Measurements from ENCODE around the gene PVR. TPM values are rescaled to one million over a fixed set of nuclear protein-coding genes. Genes with fewer than 3 reads are reported as not detected.

PVR gene, protein sequence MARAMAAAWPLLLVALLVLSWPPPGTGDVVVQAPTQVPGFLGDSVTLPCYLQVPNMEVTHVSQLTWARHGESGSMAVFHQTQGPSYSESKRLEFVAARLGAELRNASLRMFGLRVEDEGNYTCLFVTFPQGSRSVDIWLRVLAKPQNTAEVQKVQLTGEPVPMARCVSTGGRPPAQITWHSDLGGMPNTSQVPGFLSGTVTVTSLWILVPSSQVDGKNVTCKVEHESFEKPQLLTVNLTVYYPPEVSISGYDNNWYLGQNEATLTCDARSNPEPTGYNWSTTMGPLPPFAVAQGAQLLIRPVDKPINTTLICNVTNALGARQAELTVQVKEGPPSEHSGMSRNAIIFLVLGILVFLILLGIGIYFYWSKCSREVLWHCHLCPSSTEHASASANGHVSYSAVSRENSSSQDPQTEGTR
- 103 to 119 TPM (median 115 TPM) in 5 replicates for total RNA-seq (2022; extraction: Qiagen RNA extraction; ENCODE audit: low read depth)

DNA sequence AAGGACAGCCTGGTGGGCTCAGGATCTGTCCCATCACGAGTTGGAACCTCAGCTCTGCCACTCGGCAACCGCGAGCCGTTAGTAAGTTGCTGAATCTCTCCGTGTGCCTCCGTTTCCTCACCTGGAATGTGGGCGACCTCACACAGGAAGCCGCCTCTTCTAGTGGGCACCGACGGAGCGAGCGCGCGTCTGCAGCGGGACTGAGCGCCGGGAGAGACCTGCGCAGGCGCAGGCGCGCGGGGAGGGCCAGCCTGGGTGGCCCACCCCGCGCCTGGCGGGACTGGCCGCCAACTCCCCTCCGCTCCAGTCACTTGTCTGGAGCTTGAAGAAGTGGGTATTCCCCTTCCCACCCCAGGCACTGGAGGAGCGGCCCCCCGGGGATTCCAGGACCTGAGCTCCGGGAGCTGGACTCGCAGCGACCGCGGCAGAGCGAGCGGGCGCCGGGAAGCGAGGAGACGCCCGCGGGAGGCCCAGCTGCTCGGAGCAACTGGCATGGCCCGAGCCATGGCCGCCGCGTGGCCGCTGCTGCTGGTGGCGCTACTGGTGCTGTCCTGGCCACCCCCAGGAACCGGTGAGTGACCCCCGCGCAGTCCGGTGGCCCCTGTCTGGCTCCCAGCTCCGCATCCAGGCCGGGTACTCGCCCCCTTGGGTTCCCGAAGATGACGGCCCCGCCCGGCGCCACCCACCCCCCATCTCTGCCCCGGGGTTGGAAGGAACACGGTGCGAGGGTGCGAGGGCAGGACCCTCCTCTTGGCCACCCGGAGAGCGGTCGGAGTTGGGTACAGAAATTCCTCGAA lies at the start of gene PVR:
Gene PVR, plus strand, starts transcription at position 306 of the 797 bp plus-strand sequence. Its CDS starts 187 bp downstream, at position 493.

DNA sequence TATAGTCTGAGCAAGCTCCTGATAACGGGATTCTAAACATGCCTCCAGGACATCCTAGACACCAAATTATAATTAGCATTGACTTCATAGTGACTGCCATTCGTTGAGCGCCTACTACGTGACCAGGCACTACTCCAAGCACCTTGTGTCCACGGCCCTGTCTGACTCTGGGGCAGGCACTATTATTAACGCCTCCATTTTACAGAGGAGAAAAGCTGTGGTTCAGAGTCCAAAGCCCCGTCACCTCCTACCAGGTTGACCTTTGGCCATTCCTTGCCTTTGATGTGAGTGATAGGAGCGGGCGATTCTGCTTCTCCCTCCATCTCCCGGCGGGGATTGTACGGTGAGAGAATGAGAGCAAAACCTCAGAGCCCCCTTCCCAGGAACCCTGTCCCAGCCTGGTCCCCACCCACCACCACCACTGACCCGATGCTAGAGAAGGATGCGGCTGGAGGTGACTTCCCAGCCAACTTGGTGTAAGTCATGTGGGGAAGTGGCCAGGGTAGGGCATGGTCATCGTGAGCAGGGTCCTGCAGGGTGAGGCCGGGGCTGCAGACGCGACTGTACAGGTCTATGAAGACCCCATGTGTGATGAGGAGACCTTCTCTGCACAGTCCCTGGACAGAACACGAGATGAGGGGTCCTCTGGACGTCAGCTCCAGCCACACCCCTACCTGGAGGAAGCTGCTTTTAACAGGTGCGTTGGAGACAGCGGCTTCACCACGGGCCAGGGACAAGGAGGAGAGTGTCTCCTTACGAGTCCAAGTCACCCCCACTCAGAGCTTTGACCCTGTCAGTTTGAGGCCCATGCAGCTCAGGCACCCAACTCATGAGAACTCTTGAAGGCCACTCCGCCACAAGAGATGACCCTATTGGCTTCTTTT lies 30.2 kb upstream of the PVR start, which contains the start of gene IGSF23:
Gene IGSF23, plus strand, starts transcription at position 269 of the 884 bp plus-strand sequence. Its CDS starts 83 bp downstream, at position 352.

DNA sequence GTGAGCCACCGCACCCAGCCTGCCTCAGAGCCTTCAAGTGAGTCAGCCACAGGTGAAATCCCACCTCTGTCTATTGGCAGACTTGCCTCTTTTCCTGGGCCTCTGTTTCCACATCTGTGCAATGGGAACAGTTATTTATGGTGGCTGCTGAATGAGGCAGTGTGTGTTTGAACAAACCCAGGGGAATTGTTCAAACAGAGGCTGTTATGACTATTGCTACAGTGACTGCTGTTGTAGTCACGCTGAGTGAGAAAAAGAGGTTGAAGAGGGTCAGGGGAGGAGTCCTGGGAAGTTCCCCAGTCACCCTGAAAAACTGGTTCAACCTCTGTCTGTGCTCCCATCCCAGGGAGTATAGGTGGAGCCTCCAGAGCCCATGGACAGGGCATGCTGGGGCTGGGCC lies 27.7 kb downstream of the PVR start, which contains the start of gene CEACAM19:
Gene CEACAM19, plus strand, starts transcription at position 83 of the 400 bp plus-strand sequence. CDS start 450 bp downstream, outside the sequence.

DNA sequence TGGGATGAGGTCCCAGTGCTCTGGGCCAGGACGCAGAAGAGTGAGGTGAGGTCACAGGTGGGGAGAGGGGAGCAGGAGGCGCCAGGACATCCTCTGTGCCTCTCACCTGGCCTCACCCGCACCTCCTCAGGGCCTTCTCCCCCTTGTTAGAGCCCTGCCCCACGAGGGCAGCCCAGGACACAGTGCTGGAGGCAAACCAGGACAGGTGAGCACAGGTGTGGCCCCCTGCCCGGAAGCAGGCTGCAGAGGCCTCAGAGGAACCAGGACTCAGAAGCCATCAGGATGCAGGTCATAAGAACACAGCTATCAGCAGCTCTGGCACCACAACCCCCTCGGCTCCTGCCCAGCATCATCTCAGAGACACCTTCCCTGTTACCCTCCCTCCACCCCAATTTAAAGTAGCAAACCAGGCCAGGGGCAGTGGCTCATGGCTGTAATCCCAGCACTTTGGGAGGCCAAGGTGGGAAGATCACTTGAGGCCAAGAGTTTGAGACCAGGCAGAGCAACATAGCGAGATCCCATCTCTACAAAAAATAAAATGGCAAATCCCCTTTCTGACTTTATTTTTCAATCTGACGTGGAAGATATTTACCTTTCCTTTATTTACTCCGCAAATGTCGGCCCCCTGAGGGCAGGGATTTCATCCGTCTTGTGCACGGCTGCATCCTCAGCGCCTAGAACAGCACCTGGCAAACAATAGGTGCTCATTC lies 54.9 kb downstream of the PVR start, which contains the start of gene CEACAM16:
Gene CEACAM16, plus strand, starts transcription at position 660 of the 710 bp plus-strand sequence. CDS start 2,306 bp downstream, outside the sequence.

Other genes with a start within 250 kb of the PVR start
- gene ZNF285, start 242.3 kb upstream of the PVR start, total RNA-seq (2022; extraction: Qiagen RNA extraction; ENCODE audit: low read depth): 1.7 to 2.9 TPM (median 2.4 TPM) in 5 replicates
- gene ZNF229, start 195.4 kb upstream of the PVR start, total RNA-seq (2022; extraction: Qiagen RNA extraction; ENCODE audit: low read depth): 2.0 to 4.3 TPM (median 2.6 TPM) in 5 replicates
- gene ZNF180, start 143.4 kb upstream of the PVR start, total RNA-seq (2022; extraction: Qiagen RNA extraction; ENCODE audit: low read depth): 7.7 to 10.4 TPM (median 8.6 TPM) in 5 replicates
- 0.08 TPM in 1 of 5 replicates, not detected in the others for gene CEACAM20, start 114.2 kb upstream of the PVR start, total RNA-seq (2022; extraction: Qiagen RNA extraction; ENCODE audit: low read depth)
- gene IGSF23, start 30.3 kb upstream of the PVR start, total RNA-seq (2022; extraction: Qiagen RNA extraction; ENCODE audit: low read depth): 0.31 to 0.59 TPM (median 0.38 TPM) in 5 replicates
- 8.2 to 12.9 TPM (median 9.6 TPM) in 5 replicates for gene CEACAM19, start 27.6 kb downstream of the PVR start, total RNA-seq (2022; extraction: Qiagen RNA extraction; ENCODE audit: low read depth)
- 0.08 to 0.23 TPM (median 0.11 TPM) in 3 of 5 replicates, not detected in the others for gene CEACAM16, start 55.2 kb downstream of the PVR start, total RNA-seq (2022; extraction: Qiagen RNA extraction; ENCODE audit: low read depth)
- 61.9 to 130 TPM (median 107 TPM) in 5 replicates for gene BCL3, start 104.8 kb downstream of the PVR start, total RNA-seq (2022; extraction: Qiagen RNA extraction; ENCODE audit: low read depth)
- not detected in 5 replicates for gene CBLC, start 134.0 kb downstream of the PVR start, total RNA-seq (2022; extraction: Qiagen RNA extraction; ENCODE audit: low read depth)
- 62.9 to 86.9 TPM (median 77.5 TPM) in 5 replicates for gene BCAM, start 165.2 kb downstream of the PVR start, total RNA-seq (2022; extraction: Qiagen RNA extraction; ENCODE audit: low read depth)
- 71.2 to 91.2 TPM (median 84.6 TPM) in 5 replicates for gene NECTIN2, start 202.4 kb downstream of the PVR start, total RNA-seq (2022; extraction: Qiagen RNA extraction; ENCODE audit: low read depth)
- gene TOMM40, start 247.3 kb downstream of the PVR start, total RNA-seq (2022; extraction: Qiagen RNA extraction; ENCODE audit: low read depth): 183 to 271 TPM (median 260 TPM) in 5 replicates